NCI-H2196 treated with DMSO at 0.1 percent for 48 hours (cell line): ENCODE data around the gene PLCG2.
"Not testable (repeated sequence)": the region's sequence is repeated elsewhere in the genome, so short reads cannot be mapped to it uniquely, and the experiment has no call there.

Experiments
- DNase-seq: peaks from one replicate; lab custom pipeline; 2025; ENCODE audit not compliant: unreplicated experiment; lab: John Stamatoyannopoulos, UW

Gene PLCG2

DNA sequence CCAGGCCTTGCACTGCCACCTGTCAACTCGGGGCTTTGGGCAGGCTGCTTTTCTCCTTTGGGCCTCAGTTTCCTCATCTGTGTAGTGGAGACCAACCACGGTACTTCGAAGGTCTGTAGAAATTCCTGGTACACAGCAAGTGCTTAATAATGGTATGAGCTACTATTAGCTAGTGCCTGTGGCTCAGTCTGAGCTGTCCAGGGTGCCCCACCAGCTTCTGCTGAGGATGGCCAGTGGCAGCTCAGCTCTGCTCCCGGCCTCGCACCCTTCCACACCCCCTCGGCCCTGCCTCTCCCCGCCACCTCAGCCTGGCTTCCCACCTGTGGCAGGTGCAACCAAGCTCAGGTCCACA is 26.2 kb upstream of the PLCG2 start:
- no peak for DNase-seq

GRCh38 chr16:81754858-81755257 is 24.2 kb upstream of the PLCG2 start:
- DNase-seq: no peak

DNA sequence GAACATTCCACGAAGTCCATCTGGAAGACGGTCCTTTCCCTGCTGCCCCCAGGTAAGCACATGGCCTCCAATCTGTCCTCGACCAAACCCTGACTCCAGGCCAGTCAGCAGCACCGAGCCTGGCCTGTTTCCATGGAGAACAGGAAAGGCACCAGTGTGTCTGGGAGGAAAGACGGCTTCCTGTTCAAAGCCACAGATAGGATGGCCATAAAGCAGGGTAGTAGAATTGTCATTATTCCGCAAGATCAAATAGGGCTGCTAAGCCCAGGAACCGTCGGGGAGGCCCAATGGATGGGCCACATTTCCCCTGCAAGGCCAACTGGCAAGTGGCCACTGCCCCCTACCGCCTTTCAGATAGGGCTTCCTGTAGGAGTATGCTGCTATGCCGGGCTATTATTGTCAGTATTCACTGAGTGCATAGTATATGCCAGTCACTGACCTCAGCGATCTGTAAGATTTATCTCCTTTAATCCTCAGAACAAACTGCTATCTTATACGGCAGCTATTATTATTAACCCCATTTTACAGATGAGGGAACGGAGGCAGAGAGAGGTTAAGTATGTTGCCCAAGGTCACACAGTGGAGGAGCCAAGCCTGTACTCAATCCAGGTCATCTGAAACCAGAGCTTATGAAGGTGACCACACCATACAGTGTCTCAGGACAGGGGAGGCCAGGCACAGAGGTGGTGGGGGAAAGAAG is 23.0 kb upstream of the PLCG2 start:
- DNase-seq: no peak

GRCh38 chr16:81756615-81757356 is 22.3 kb upstream of the PLCG2 start:
- no peak for DNase-seq

DNA sequence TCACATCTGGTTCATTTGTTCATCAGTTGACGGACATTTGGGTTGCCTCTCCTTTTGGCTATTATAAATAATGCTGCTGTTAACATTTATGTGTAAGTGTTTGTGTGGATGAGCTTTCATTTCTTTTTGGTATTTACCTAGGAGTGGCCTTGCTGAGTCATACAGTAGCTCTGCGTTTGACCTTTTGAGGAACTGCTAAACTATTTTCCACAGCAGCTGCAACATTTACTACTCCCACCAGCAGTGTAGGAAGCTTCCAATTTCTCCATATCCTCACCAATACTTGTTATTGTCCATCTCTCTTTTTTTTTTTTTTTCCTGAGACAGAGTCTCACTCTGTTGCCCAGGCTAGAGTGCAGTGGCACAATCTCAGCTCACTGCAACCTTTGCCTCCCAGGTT is 20.7 kb upstream of the PLCG2 start:
- no peak for DNase-seq

GRCh38 chr16:81762322-81762721 is 16.8 kb upstream of the PLCG2 start:
- not testable (repeated sequence) for DNase-seq

- DNase-seq: no peak
Measured at GRCh38 chr16:81765111-81765919, 13.8 kb upstream of the PLCG2 start.

- no peak for DNase-seq
Measured at GRCh38 chr16:81765969-81766368, 13.1 kb upstream of the PLCG2 start.

DNA sequence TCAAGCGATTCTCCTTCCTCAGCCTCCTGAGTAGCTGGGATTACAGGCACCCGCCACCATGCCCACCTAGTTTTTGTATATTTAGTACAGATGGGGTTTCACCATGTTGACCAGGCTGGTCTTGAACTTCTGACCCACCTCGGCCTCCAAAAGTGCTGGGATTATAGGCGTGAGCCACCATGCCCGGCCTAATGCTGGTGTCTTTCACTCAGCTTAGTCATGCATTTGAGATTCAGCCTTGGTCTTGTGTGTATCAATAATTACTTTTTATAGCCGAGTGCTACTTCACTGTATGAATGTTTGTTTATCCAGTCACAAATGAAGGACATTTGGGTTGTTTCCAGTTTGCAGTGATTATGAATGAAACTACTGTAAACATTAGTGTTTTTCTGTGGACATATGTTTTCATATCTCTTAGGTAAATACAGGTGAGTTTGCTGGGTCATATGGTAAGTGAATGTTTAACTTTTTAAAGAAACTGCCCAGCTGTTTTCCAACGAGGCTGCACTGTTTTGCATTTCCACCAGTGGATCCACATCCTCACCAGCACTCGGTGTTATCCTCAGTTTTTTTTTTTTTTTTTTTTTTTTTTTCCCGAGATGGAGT is 11.0 kb upstream of the PLCG2 start:
- peak; percentile 38 for DNase-seq

DNA sequence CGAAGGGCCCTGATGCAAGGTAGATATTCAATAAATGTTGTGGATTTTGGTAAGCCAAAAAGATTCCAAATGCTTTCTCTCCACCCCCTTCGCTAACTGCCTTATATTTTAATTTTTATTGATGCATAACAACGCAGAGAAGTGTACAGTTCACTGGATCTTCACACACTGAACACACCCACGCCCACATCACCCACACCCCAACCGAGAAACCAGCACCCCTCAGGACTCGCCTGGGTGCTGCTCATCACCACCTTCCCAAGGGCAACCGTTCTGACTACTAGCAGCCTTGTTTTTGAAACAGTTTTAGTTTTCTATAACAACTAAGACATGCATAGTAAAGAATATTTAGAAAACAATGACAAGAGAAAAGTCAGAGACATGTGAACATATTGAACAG is 9.1 kb upstream of the PLCG2 start:
- no peak for DNase-seq

DNA sequence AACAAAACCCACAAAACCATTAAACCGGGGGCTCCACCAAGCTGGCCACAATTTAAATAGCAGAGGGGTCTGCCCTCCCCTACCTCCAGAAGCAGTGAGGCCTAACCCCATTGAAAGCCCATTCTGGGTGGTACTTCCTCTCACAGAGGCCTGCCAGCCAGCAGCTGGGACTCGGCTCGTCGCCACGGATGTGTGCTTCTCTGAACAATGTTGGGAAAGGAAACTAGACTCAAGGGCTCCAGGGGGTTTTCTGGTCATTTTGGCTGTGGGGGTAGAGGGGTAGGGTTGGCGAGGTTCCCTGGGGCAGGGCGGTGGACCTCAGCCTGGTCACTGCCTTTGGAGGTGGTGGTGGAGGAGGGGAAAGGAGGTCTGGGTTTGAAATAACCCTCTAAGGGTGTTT is 4.7 kb upstream of the PLCG2 start:
- no peak for DNase-seq

GRCh38 chr16:81775570-81775969 is 3.5 kb upstream of the PLCG2 start:
- DNase-seq: no peak

- no peak for DNase-seq
Measured at GRCh38 chr16:81778231-81778630, 860 bp upstream of the PLCG2 start.

- no peak for DNase-seq
Measured at GRCh38 chr16:81779536-81780320, 637 bp downstream of the PLCG2 start.

GRCh38 chr16:81780350-81780749 is 1.3 kb downstream of the PLCG2 start:
- DNase-seq: no peak

DNA sequence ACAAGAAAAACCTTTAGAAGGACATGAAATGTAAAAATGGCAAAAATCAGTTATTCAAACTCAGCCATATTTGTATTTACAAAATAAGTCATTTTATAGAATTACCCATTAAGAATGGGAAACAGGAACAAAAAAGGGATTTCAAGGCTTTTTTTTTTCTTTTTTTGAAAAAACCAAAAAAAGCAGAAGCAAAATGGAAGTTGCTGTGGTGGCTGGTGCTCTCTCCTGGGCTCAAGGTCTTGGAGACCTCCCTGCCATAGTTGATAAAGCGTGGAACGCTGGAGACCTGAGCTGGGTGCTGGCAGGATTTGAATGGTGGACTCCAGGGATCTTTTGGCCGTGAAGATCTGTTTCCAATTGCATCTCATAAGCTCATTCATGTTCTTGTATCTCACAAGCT is 3.1 kb downstream of the PLCG2 start:
- no peak for DNase-seq

GRCh38 chr16:81784072-81784795 is 5.1 kb downstream of the PLCG2 start:
- DNase-seq: no peak

- no peak for DNase-seq
Measured at GRCh38 chr16:81785138-81785924, 6.2 kb downstream of the PLCG2 start.

- DNase-seq: no peak
Measured at GRCh38 chr16:81786321-81786720, 7.2 kb downstream of the PLCG2 start.
